OCI-LY7 (cell line): ENCODE results near the gene ANGPT4. TPM values are rescaled to one million over a fixed set of nuclear protein-coding genes. Genes with fewer than 3 reads are reported as not detected.

Source experiments
- BruUV-seq: library from RNA; stranded (reverse); fragments of 400-500 nt; replicated peaks from 2 replicates; lab custom pipeline; 2021; lab: Mats Ljungman, UMichigan
- CTCF ChIA-PET: fragments of 300-600 bp; sonication (Branson Sonifier 250); formaldehyde crosslinking; loops from one replicate; lab custom pipeline; 2022; ENCODE audit warnings: antibody characterized with exemption; ENCODE audit not compliant: unreplicated experiment; lab: Charles Lee
- POLR2A ChIA-PET: fragments of 300-600 bp; sonication (Branson Sonifier 250); formaldehyde crosslinking; loops from one replicate; lab custom pipeline; 2022; ENCODE audit warnings: antibody characterized with exemption; lab: Charles Lee
- DNase-seq: peaks from one replicate; pipeline ENCODE4 v3.0.0-alpha.2; 2015; ENCODE audit warnings: low spot score
- H2AFZ ChIP-seq: fragments of 200-600 bp; sonication (generic), shearing (Covaris generic); 2 replicates; pipeline ENCODE4 v1.6.1; 2014; ENCODE audit warnings: mild to moderate bottlenecking, antibody characterized with exemption, low read length, moderate library complexity
- H3K27ac ChIP-seq: fragments of 200-600 bp; sonication (generic); 2 replicates; pipeline ENCODE4 v1.5.1; 2014; ENCODE audit warnings: mixed run types, low read depth, mild to moderate bottlenecking, moderate library complexity, low read length, inconsistent platforms; ENCODE audit not compliant: poor library complexity, severe bottlenecking
- H3K36me3 ChIP-seq: fragments of 200-600 bp; sonication (generic); 2 replicates; pipeline ENCODE4 v1.6.1; 2014; ENCODE audit warnings: mild to moderate bottlenecking, antibody characterized with exemption, low read length, moderate library complexity, mixed read lengths; ENCODE audit not compliant: insufficient read depth
- H3K4me1 ChIP-seq: fragments of 200-600 bp; sonication (generic); 2 replicates; pipeline ENCODE4 v1.5.1; 2014; ENCODE audit warnings: mild to moderate bottlenecking, low read length; ENCODE audit not compliant: insufficient read depth, poor library complexity, severe bottlenecking
- H3K4me2 ChIP-seq: fragments of 200-600 bp; sonication (generic); 2 replicates; pipeline ENCODE4 v1.6.1; 2014; ENCODE audit warnings: mild to moderate bottlenecking, low read length
- H3K4me3 ChIP-seq: fragments of 200-600 bp; sonication (generic); 2 replicates; pipeline ENCODE4 v1.5.1; 2014; ENCODE audit warnings: mild to moderate bottlenecking, low read depth, low read length; ENCODE audit not compliant: poor library complexity, severe bottlenecking
- H3K79me2 ChIP-seq: fragments of 200-600 bp; sonication (generic); 2 replicates; pipeline ENCODE4 v1.6.1; 2016; ENCODE audit warnings: low read depth, mild to moderate bottlenecking, low read length, moderate library complexity, mixed read lengths; ENCODE audit not compliant: insufficient read depth
- H3K9me2 ChIP-seq: fragments of 200-600 bp; sonication (generic); 2 replicates; pipeline ENCODE4 v1.6.1; 2016; ENCODE audit warnings: mild to moderate bottlenecking, low read length, mixed read lengths; ENCODE audit not compliant: insufficient read depth
- H3K9me3 ChIP-seq: fragments of 200-600 bp; sonication (generic); 2 replicates; pipeline ENCODE4 v1.6.1; 2014; ENCODE audit warnings: mild to moderate bottlenecking, mixed run types, low read length, mixed read lengths
- H4K20me1 ChIP-seq: fragments of 200-600 bp; sonication (generic); 2 replicates; pipeline ENCODE4 v1.6.1; 2014; ENCODE audit warnings: mild to moderate bottlenecking, antibody characterized with exemption, low read length, moderate library complexity, mixed read lengths; ENCODE audit not compliant: insufficient read depth
- EZH2phosphoT487 ChIP-seq: fragments of 200-600 bp; sonication (generic); IDR thresholded peaks from 2 replicates; pipeline ENCODE4 v1.6.1; 2018; ENCODE audit warnings: low read depth, borderline replicate concordance, mild to moderate bottlenecking, mixed run types, antibody characterized with exemption, low read length, moderate library complexity, mixed read lengths
- intact Hi-C: fragments of 100-400 bp; cut with micrococcal nuclease; formaldehyde crosslinking; loops from one replicate; pipeline ENCODE4 v1.10.0; 2022; ENCODE audit not compliant: unreplicated experiment
- total RNA-seq, 2 experiments: library from RNA; depleted of rRNA in 1 of 2; stranded (reverse); fragments of >200 nt in 1 of 2; shearing (Covaris generic) in 1 of 2; gene quantifications; 2 replicates each; pipeline ENCODE4 v1.2.3, GENCODE V29; 2014 to 2022
- TF ChIP-seq, protein P1 (sequence below): fragments of 200-600 bp; sonication (generic); conservative IDR thresholded peaks from 2 replicates; pipeline ENCODE4 v1.5.1; 2014; ENCODE audit warnings: mild to moderate bottlenecking, antibody characterized with exemption, low read length, moderate library complexity, mixed read lengths

ANGPT4 gene
- total RNA-seq, 2 experiments from 2014 or later: not detected

DNA sequence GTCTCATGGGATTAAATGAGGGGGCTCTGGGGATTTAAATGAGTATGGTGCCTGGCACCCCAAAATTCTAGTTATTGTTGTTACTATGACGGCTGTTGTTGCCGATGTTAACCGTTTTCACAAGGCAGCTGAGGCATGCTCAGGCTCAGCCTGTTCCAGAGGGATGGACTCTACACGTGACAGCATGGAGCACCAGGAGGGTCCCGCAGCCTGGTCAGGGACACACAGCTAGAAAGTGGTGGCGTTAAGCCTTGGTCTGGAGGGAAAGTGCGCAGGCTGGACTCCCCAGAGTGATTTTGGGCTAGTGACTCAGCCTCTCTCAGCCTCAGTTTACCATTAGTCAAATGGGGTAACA, 75.7 kb downstream of the ANGPT4 start:
- ChIA-PET CTCF (interaction anchor here (0.6 kb wide), 1 partner anchor 1287 kb away, joined by 3 read pairs; no protein-coding TSS in a partner anchor), POLR2A (no interaction called here)
- H3K27ac ChIP-seq: no peak overlapping the region
- DNase-seq: no peak
- H2AFZ ChIP-seq: no peak overlapping the region; the same call in 1 of the 2 replicates
- no peaks in the 10 kb centered on the region for H3K9me2 ChIP-seq
- no peak overlapping the region for H3K4me3 ChIP-seq
- H3K9me3 ChIP-seq: no peaks in the 10 kb centered on the region
- no peaks in the 10 kb centered on the region for H4K20me1 ChIP-seq
- H3K36me3 ChIP-seq: no peaks in the 10 kb centered on the region
- peak overlapping the region; percentile 62; the same call in 1 of the 2 replicates for H3K4me2 ChIP-seq
- peaks cover 16% of the 10 kb centered on the region; the same call in 1 of the 2 replicates for H3K79me2 ChIP-seq
- BruUV-seq: no TSS peak
- peaks cover 52% of the 10 kb centered on the region for H3K4me1 ChIP-seq
- TF ChIP-seq EZH2phosphoT487: no peak
- intact Hi-C loops: loop anchor here (5.0 kb wide), 1 partner anchor 1812 kb away; the partner anchor contains the start of gene NOP56

DNA sequence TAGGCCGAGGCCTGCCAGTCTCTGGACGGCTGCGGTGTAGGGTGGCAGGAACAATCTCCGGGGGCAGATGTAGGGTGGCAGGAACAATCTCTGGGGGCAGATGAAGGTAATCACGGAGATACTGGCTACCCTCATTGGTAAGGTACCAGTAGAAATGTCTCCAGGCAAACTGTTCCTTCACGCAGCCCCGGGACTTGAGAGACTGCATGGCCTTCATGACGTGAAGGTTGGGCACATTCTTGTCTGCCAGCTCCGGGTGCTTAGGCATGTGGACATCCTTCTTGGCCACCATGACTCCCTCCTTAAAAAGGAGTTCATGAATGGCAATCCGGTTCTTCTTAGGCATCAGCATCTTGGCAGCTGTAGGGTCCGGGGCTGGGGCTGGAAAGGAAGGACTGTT, 76.5 kb downstream of the ANGPT4 start:
- CTCF ChIA-PET: no interaction called here
- Histone ChIP-seq H3K36me3 (no peaks in the 10 kb centered on the region), H3K4me2 (no peak overlapping the region)

DNA sequence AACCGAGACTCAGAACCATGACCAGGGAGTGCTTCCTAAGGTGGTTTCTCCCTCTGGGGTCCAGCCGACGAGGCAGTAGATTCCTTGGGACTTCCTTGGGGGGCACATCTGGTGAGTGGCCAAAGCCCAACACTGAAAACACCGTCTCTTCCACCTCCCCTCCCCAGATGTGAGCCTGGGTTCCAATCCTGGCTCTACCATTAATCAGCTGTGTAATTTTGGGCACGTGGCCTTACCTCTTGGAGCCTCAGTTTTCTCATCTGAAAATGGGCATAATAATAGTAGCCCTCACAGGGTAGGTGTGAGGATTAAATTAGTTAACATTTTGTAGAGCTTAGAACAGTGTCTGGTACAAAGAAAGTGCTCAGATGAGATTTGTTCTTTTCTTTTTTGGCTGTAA, 77.1 kb downstream of the ANGPT4 start:
- peaks cover 18% of the 10 kb centered on the region; the same call in 1 of the 2 replicates for H3K79me2 ChIP-seq

More for the DNA sequence above, 76.5 kb downstream of the ANGPT4 start:
- Histone ChIP-seq H3K9me3 (no peaks in the 10 kb centered on the region), H3K4me3 (no peak overlapping the region), H3K9me2 (no peaks in the 10 kb centered on the region), H3K4me1 (peaks cover 51% of the 10 kb centered on the region), H3K27ac (no peak overlapping the region), H4K20me1 (no peaks in the 10 kb centered on the region), H2AFZ (no peak overlapping the region), H3K79me2 (peaks cover 12% of the 10 kb centered on the region; the same call in 1 of the 2 replicates)
- no peak for DNase-seq
- POLR2A ChIA-PET: interaction anchor here (1.2 kb wide), 1 partner anchor 8 kb away, joined by 3 read pairs; no protein-coding TSS in a partner anchor
- intact Hi-C loops: loop anchor here (5.0 to 10.0 kb wide), 3 partner anchors 185 to 1813 kb away; partner anchors contain the start of genes NOP56, PSMF1 and SRXN1
- TF ChIP-seq, protein P1, sequence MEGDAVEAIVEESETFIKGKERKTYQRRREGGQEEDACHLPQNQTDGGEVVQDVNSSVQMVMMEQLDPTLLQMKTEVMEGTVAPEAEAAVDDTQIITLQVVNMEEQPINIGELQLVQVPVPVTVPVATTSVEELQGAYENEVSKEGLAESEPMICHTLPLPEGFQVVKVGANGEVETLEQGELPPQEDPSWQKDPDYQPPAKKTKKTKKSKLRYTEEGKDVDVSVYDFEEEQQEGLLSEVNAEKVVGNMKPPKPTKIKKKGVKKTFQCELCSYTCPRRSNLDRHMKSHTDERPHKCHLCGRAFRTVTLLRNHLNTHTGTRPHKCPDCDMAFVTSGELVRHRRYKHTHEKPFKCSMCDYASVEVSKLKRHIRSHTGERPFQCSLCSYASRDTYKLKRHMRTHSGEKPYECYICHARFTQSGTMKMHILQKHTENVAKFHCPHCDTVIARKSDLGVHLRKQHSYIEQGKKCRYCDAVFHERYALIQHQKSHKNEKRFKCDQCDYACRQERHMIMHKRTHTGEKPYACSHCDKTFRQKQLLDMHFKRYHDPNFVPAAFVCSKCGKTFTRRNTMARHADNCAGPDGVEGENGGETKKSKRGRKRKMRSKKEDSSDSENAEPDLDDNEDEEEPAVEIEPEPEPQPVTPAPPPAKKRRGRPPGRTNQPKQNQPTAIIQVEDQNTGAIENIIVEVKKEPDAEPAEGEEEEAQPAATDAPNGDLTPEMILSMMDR: no peak
- no peak for TF ChIP-seq EZH2phosphoT487
- BruUV-seq: no TSS peak

More for the DNA sequence above, 77.1 kb downstream of the ANGPT4 start:
- no peak for DNase-seq
- H3K27ac ChIP-seq: no peak overlapping the region
- no TSS peak for BruUV-seq
- POLR2A ChIA-PET: interaction anchor here (1.2 kb wide), 1 partner anchor 8 kb away, joined by 3 read pairs; no protein-coding TSS in a partner anchor
- no peaks in the 10 kb centered on the region for H3K9me3 ChIP-seq
- no peak overlapping the region for H3K4me2 ChIP-seq
- TF ChIP-seq EZH2phosphoT487: no peak
- TF ChIP-seq, protein P1: no peak
- intact Hi-C loops: loop anchor here (5.0 to 10.0 kb wide), 2 partner anchors 184 to 278 kb away; partner anchors contain the start of genes PSMF1 and SRXN1
- no peaks in the 10 kb centered on the region for H3K36me3 ChIP-seq
- H4K20me1 ChIP-seq: no peaks in the 10 kb centered on the region
- no peaks in the 10 kb centered on the region for H3K9me2 ChIP-seq
- H3K4me1 ChIP-seq: peaks cover 50% of the 10 kb centered on the region
- H2AFZ ChIP-seq: no peak overlapping the region
- CTCF ChIA-PET: interaction anchor here (1.8 kb wide), 1 partner anchor 8 kb away, joined by 5 read pairs; no protein-coding TSS in a partner anchor
- no peak overlapping the region for H3K4me3 ChIP-seq
